Loucy (cell line): ENCODE measurements around the gene PKN1.

Experiments
- H2AFZ ChIP-seq: fragments of 200-600 bp; sonication (generic); 2 replicates; pipeline ENCODE4 v1.6.0; 2016; ENCODE audit warnings: antibody characterized with exemption, mild to moderate bottlenecking, low read length, moderate library complexity
- H3F3A ChIP-seq: fragments of 200-600 bp; 2 replicates; pipeline ENCODE4 v1.6.0; 2016; ENCODE audit warnings: antibody characterized with exemption, low read depth, mild to moderate bottlenecking
- H3K27me3 ChIP-seq: fragments of 200-600 bp; sonication (generic); 2 replicates; pipeline ENCODE4 v1.6.1; 2014; ENCODE audit warnings: low read length, mild to moderate bottlenecking; ENCODE audit not compliant: insufficient read depth, poor library complexity, severe bottlenecking
- H3K36me3 ChIP-seq: fragments of 200-600 bp; sonication (generic); 2 replicates; pipeline ENCODE4 v1.6.1; 2016; ENCODE audit warnings: low read length; ENCODE audit not compliant: insufficient read depth
- H3K4me1 ChIP-seq: fragments of 200-600 bp; sonication (generic); 2 replicates; pipeline ENCODE4 v1.5.1; 2014; ENCODE audit warnings: low read length, mild to moderate bottlenecking; ENCODE audit not compliant: insufficient read depth, poor library complexity, severe bottlenecking
- H3K4me2 ChIP-seq: fragments of 200-600 bp; sonication (generic); 2 replicates; pipeline ENCODE4 v1.6.0; 2014; ENCODE audit warnings: antibody characterized with exemption, low read length, low read depth, mild to moderate bottlenecking; ENCODE audit not compliant: poor library complexity, severe bottlenecking
- H3K4me3 ChIP-seq: fragments of 200-600 bp; sonication (generic); 2 replicates; pipeline ENCODE4 v1.5.1; 2014; ENCODE audit warnings: low read length, mild to moderate bottlenecking, mixed read lengths; ENCODE audit not compliant: poor library complexity, severe bottlenecking
- H3K79me2 ChIP-seq: fragments of 200-600 bp; sonication (generic); 2 replicates; pipeline ENCODE4 v1.6.1; 2014; ENCODE audit warnings: low read length; ENCODE audit not compliant: insufficient read depth
- H3K9ac ChIP-seq: fragments of 200-600 bp; sonication (generic); 2 replicates; pipeline ENCODE4 v1.6.0; 2014; ENCODE audit warnings: mild to moderate bottlenecking, low read depth, low read length, moderate library complexity; ENCODE audit not compliant: poor library complexity, severe bottlenecking
- H3K9me2 ChIP-seq: fragments of 200-600 bp; sonication (generic); replicated peaks from 2 replicates; pipeline ENCODE4 v1.6.1; 2016; ENCODE audit warnings: low read depth, low read length, mixed read lengths
- H3K9me3 ChIP-seq: fragments of 200-600 bp; sonication (generic); 2 replicates; pipeline ENCODE4 v1.6.1; 2014; ENCODE audit warnings: mild to moderate bottlenecking, antibody characterized with exemption, low read length, low read depth; ENCODE audit not compliant: insufficient read depth
- H4K20me1 ChIP-seq: fragments of 200-600 bp; sonication (generic); 2 replicates; pipeline ENCODE4 v1.6.0; 2014; ENCODE audit warnings: antibody characterized with exemption, low read length, mild to moderate bottlenecking; ENCODE audit not compliant: insufficient read depth, poor library complexity, severe bottlenecking
- CTCF ChIP-seq: fragments of 200-600 bp; sonication (generic); conservative IDR thresholded peaks from 2 replicates; pipeline ENCODE4 v1.5.1; 2014; ENCODE audit warnings: mild to moderate bottlenecking, antibody characterized with exemption, low read length
- EZH2phosphoT487 ChIP-seq: fragments of 200-600 bp; IDR thresholded peaks from 2 replicates; pipeline ENCODE4 v1.6.1; 2018; ENCODE audit warnings: antibody characterized with exemption, mild to moderate bottlenecking, moderate library complexity, borderline replicate concordance

The PKN1 gene

DNA sequence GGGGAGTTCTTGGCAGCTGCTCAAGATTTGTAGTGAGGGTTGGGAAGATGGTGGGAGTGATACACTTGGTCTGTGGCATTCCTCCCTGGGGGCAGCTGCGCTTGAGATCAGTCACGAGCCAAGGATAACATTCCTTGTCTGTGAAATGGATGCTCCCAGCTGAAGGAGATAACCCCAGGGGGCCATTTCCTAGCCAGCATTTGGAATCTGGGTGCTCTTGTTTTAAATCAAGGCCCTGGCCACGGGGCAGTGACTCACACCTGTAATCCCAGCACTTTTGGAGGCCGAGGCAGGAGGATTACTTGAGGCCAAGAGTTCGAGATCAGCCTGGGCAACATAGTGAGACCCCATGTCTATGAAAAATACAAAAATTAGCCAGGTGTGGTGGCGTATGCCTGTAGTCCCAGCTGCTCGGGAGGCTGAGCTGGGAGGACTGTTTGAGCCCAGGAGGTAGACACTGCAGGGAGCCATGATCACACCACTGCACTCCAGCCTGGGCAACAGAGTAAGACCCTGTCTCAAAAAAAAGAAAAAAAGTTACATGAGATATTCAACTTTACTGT lies 4.6 kb downstream of the PKN1 start:
- TF ChIP-seq EZH2phosphoT487: no peak
- H3K9ac ChIP-seq: no peak overlapping the region
- H3K9me3 ChIP-seq: no peaks in the 10 kb centered on the region
- no peaks in the 10 kb centered on the region for H3K9me2 ChIP-seq
- H3K4me3 ChIP-seq: no peak overlapping the region
- H3K4me1 ChIP-seq: peaks cover 44% of the 10 kb centered on the region
- peaks cover 4% of the 10 kb centered on the region; the same call in 1 of the 2 replicates for H3K36me3 ChIP-seq
- H3K79me2 ChIP-seq: peaks cover 80% of the 10 kb centered on the region
- H3K27me3 ChIP-seq: no peaks in the 10 kb centered on the region
- no peaks in the 10 kb centered on the region for H3F3A ChIP-seq
- no peak overlapping the region for H3K4me2 ChIP-seq
- H4K20me1 ChIP-seq: peaks cover 27% of the 10 kb centered on the region
- no peak overlapping the region for H2AFZ ChIP-seq

GRCh38 chr19:14439014-14439413 lies 5.9 kb downstream of the PKN1 start:
- Histone ChIP-seq H3K4me2 (peak overlapping the region; percentile 100), H3K36me3 (peaks cover 17% of the 10 kb centered on the region; the same call in 1 of the 2 replicates), H4K20me1 (peaks cover 22% of the 10 kb centered on the region), H3K9me2 (no peaks in the 10 kb centered on the region), H3F3A (no peaks in the 10 kb centered on the region), H3K4me1 (peaks cover 35% of the 10 kb centered on the region), H2AFZ (no peak overlapping the region), H3K9me3 (no peaks in the 10 kb centered on the region), H3K79me2 (peaks cover 75% of the 10 kb centered on the region), H3K4me3 (peak overlapping the region; percentile 96), H3K27me3 (no peaks in the 10 kb centered on the region), H3K9ac (peak overlapping the region; percentile 22)
- TF ChIP-seq CTCF: no peak
- TF ChIP-seq EZH2phosphoT487: no peak

GRCh38 chr19:14440049-14440448 lies 6.9 kb downstream of the PKN1 start:
- Histone ChIP-seq H3K4me1 (peaks cover 26% of the 10 kb centered on the region), H3K4me2 (peak overlapping the region; percentile 100), H3K27me3 (no peaks in the 10 kb centered on the region), H2AFZ (peak overlapping the region; percentile 84), H3F3A (no peaks in the 10 kb centered on the region), H3K9me3 (no peaks in the 10 kb centered on the region), H3K79me2 (peaks cover 65% of the 10 kb centered on the region), H3K9me2 (no peaks in the 10 kb centered on the region), H3K4me3 (peak overlapping the region; percentile 96), H4K20me1 (peaks cover 12% of the 10 kb centered on the region), H3K36me3 (peaks cover 26% of the 10 kb centered on the region; the same call in 1 of the 2 replicates), H3K9ac (peak overlapping the region; percentile 94)
- TF ChIP-seq CTCF (no peak), EZH2phosphoT487 (no peak)
